HG03521 (cell line): ENCODE data around the gene UBAC2.
A peak's percentile ranks its signal among the peaks of the same experiment; 100 is the strongest.

ENCODE experiments used
- ATAC-seq: cut with Tn5 transposase; IDR thresholded peaks from one replicate; pipeline ENCODE4 v1.9.1; 2021; ENCODE audit warnings: mild to moderate bottlenecking, moderate library complexity; ENCODE audit not compliant: unreplicated experiment

UBAC2 gene

DNA sequence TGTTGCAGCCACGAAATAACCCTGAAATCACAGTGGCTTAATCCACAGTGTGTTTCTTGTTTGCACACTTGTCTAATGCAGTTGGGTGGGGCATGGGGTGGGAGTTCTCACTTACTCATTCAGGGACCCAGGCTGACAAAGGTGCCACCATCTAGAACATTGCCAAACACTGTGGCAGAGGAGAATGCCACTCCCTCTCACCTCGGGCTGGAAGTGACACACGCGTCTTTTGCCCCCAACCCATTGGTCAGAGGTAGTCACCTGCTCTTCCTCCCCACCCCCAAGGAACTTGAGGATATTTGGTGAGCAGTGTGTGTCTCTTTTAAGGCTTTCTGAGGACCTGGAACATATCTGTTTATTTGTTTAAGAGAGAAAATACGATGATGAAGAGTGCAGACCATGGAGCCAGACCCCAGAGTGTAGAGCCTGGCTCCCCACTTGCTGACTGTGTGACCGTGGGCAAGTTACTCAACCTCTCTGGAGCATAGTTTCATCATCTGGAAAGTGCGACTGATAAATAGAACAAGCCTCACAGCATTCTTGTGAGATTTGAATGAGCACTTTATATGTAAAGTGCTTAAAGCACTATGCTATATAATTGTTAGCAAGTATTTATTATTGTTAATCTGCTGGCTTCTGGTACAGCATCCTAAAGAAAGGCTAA, 89.2 kb downstream of the UBAC2 start:
- no peak for ATAC-seq

DNA sequence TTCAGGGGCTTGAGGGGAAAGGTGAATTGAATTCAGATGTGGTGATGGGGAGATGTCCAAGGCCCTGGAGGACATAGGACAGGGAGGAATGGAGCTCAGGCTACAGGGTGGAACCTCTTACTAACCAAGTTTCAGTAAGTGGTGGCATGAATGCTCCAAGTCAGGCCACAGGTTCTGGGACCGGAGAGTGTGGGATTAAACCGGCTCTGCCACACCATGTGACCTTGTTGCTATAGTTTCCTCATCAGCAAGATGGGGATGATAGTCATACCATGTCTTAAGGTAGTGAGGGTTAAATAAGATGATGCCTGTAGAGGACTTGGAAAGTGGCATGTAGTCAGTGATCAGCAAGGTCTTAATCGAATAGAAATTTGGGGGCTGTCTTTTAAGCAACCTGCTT, 90.2 kb downstream of the UBAC2 start:
- no peak for ATAC-seq

DNA sequence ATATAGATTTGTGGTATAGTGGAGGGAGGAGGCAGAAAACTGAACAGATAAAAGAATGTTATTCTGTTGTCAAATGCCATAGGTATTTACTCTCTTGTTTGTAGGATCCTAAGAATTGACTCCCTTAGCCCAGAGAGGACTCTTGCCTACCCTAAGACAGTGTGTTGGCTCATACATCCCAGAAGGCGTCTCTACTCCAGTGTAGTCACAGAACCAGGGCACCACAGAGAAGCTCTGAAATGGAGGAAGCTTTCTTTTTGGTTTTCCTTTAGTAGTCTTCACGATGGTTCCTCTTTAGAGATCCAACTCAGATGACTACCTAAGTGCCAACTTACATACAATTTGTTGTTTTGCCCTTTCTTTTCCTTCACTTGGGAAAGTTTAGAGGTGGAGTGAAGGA, 92.5 kb downstream of the UBAC2 start:
- ATAC-seq, result no peak

DNA sequence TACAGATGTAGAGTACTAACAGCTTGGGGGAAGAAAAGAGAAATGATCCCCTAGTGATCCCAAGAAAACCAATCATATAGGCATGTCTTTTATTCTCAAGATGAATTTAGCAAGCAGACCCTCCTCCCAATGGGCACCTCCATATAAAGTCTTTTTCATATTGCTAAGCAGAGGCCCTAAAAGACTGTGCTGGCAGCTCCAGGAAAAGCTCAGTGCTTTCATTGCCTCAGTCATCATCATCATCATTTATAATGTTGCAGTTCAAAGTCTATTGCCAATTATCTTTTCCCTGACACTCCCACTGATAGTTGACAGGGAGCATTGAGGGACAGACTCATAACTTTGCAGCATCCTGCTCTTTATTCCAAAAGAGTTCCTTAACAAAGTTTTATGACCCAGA, 93.5 kb downstream of the UBAC2 start:
- ATAC-seq, result no peak

DNA sequence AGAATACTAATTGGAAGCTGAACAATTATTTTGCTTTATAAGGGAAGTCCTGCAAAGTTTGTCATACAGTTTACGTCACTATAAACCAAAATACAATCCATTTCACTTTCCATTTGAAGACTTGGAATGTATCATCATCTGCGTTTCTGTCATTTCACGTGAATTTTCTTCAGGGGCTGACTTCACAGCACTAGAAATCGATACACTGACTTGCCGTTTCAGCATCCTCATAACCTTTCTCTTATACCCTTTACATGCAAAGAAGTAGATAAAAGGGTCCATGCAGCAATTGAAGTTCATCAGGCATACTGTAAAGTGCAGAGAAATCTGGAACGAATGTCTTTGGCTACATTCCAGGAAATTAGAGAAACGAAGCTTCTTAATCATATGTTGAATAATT, 94.3 kb downstream of the UBAC2 start:
- no peak for ATAC-seq

DNA sequence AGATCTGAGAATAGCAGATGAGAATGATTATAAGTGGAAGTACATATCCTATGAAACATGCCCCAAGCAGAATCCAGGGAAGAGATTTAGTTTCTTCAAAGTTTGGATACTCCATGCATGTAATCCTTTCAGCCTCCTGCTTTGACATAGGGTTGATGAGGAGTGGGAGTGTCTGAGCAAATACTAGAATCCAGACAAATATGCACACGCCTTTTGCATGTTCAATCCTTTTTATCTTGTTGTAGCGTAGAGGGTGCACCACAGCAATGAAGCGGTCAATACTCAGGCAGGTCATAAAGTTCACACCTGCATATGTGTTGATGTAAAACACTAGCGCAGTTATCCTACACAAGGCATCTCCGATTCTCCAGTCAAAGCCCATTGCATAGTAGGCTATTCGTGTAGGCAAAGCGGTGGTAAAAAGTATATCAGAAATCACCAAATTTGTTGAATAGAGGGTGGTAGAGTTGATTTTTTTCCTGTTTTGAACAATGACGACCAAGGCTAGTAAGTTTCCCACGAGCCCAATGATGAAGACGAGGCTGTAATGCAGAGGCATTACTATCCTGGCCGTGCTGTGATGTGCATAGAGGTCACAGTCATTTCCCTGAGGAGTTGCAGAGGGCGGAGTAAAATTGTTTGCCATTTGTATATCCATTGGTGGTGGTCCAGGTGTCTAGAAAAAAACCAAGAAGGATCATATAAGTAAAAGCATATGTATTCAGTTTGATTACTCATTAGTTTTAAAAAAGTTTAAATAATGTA, 95.0 kb downstream of the UBAC2 start:
- ATAC-seq, result no peak

DNA sequence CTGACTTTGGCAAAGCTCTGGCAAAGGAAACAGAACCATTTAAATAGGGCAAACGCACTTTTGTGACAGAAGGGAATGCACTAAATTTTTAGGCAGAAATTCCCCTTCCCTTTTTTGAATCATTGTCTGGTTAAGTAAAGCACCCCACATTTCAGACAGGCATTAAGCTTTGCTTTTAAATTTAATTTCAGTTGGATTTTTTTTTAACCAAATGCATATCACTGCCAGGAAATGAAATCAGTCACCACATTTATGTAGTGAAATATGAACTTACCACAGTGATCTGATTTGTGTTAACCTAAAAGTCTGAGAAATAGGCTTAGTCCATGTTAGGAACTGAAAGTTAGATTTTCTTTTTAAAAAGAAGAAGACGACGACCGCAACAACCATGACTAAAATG, 95.7 kb downstream of the UBAC2 start:
- ATAC-seq, result no peak

DNA sequence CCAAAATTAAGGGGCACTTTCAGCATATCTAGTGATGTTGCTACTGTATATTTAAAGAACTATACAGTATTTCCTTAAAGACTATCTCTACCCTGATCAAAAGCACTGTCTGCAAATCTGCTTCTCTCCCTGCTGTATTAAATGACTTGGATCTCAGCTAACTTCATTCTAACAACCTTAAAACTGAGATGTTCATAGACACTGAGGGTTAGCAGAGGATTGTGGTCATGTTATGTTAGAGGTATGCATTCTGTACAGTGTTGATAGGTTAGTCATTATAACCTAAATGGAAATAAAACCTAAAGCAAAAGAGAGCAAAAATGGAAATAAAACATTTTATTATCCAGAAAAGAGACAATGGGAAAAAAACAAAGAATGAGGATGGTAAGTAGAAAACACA, 96.7 kb downstream of the UBAC2 start:
- no peak for ATAC-seq

DNA sequence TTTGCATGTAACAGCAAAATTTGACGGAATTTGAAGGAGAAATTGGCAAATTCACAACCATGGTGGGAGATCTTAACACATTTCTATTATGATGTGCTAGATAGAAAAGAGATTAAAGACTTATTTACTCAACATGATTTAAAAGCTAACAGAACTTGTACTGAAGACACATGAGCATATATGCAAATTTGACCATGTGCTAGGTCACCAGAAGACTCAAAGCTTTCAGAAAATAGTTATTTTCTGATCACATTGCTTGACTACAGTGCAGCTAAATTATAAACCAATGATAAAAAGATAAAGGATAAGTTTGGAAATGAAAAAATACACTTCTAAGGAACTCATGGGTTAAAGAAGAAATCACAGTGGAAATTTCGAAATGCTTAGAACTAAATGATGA, 97.4 kb downstream of the UBAC2 start:
- ATAC-seq, result no peak

DNA sequence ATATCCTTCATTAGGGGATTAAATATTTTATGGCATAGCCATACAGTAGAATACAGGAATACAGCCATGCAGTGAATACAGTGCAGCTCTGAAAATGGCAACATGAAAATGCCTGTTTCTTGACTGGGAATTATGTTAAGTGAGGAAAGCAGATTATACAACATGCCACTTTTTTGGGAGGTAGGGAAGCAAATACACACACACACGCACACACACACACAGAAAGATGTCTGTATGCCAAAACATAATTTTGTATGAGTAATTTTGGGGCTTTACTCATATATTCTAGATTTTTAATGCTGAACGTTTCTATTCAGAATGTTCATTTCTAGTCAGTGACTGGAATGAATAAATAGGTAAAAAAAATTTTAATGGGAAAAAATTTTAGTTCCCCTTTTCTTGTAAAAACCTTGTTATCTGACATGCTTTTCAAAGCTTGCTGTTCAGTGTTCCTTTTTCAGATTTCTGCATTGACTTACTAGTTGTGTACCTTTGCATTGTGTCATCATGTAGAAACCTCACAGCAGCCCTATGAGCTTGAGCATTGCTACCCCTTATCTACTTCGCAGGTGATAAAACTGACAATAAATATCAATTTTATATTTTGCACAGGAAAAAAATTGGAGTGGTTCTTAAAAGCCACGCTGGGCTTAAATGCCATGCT, 98.7 kb downstream of the UBAC2 start:
- no peak for ATAC-seq

DNA sequence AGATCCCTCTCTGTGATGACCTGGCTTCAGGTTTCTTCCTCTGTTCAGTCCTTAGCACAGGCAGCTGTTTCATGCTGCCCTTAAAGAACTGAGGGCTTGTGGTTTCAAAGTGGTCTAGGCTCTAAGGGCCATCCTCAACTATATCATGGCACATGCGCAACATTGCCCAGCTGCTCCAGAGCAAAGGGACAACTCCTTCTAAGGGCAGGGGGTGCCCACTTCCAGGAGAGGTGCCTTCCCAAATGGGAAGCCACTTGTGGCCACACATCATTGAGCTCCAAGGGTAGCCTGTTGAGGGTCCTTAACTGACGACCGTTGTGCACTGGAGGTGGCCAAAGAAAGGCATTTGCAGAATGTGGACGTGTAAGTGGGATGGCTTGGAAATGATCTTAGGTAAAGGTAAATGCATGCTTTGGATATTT, 99.3 kb downstream of the UBAC2 start:
- no peak for ATAC-seq

DNA sequence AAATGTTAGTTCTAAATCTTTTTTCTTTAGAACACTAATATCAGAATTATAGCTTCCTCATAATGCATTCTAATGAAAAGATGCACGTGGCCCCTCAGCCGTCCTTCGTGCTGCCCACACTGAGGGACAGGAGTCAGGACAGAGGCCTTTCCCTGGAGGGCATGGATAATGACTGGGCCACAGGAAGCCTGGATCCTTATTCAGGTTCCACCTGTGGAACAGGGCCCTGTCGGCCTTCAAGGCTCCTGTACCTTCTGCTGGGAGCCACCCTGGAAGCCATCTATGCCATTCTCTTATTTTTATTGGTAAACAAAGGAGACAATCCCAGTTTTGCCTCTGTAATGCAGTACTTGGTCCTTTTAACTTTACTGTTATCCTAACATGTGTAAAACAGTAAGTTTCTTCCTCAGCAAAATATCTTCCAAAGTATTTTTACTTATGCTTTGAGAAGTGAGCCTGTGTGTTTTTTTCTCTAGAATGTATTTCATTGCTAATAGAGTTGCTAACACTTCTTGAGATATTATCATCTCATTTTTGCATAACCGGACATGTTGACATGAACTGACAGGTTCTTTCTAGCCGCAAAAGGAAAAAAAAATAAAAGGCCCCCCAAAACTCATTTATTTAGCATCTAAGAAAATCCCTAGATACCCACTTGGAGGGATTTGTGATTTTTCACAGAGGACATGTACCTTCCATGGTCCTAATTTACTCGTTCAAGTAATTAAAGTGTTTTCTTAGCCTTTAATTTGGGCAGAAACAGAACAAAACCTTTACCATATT, 100.6 kb downstream of the UBAC2 start:
- no peak for ATAC-seq

DNA sequence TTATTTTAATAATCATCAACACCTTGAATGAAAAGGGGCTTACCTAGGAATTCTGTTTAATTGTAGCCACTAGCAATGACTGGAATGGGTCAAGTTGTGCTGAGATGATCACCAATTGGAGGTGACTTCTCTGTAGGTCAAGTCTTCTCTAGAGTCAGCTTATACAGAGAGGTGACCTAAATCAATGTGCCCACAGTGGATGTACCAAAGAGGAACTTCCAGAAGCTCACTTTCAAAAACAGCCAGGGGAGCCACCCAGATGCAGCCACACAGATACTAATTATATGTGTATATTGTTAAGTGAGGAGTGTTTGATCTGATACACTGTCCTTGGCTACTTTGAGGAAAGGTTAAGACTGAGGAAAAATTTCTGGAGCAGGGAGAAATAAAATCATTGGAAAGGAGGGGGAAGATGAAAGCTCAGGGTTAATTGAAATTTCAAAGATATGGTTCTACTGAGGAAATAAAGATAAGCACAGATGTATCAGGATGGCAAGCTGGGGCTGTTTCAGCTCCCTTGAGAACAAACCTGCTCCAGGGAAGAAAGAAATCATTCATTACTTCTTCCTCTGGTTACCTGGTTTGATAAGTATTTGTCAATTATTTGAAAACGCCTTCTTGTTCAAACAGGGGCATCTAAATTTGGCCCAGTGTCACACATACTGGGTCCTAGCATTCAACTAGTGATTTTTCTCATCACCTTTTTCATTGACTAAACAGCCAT, 101.4 kb downstream of the UBAC2 start:
- ATAC-seq, result no peak

DNA sequence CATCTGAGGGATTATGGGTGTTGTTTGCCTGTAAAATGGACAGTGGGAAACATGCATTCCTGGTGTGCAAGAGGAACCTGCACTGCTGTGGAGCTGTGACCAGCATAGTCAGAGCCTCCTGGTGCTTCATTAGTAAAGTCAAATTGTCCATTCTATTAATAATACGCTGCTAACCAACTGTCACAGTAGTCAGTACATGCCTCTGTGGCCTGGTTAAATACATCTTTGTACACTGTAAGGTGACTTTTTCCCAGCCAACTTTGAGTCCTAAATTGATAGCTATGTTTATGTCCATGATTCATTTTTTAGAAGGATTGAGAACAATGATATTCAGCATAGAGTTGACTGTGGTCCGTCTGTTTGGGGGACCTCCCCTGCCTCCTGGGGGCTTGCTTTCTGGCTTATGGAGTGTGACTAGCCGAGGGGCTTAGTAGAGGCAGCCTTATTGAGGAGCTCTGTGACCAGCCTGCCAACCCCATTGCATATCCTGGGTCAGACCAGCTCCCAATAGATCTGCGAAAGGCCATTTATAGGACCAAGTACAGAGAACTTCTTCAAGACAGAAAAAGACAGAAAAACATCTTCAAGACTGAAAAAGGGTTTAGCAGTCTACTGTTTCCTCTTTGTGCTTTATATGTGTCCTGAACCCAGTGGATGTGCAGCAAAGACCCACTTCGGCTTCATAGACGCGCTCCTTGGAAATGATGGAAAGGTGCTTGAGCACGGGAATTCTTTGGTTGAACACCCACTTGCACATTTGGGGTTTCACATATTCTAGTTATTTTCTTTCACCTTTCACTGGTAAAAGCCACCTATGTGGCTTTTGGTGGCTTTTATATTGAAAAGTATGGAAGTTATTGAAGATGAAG, 102.2 kb downstream of the UBAC2 start:
- ATAC-seq, result no peak

DNA sequence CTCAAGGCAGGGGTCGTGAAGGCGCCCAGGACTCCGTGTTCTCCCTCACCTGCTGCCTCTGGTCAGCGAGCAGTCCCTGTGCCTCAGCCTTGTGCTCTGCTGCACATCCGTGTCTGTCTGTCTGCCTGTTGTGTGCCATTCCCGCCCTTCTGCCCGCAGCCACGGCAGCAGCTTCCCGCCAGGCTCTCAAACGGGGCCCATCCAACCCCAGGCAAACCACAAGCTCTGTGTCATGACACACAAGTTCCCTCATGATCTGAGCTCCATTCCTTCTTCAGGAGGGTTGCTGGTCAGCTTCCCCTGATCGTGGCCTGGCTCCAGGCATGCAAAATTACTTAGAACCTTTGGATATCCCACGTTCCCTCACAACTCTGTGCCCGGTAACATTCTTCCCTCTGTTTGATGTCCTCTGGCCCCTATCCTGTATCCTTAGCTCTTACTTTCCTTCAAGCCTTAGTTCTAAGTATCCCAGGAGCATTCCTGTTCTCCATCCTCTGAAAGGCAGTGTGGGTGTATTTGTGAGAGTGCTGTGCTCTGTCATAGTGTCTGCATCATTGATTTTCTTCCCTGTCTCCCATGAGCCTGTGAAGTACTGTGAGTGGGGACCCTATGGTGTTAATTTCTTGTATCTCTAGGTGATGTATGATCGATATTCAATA, 103.3 kb downstream of the UBAC2 start:
- no peak for ATAC-seq

DNA sequence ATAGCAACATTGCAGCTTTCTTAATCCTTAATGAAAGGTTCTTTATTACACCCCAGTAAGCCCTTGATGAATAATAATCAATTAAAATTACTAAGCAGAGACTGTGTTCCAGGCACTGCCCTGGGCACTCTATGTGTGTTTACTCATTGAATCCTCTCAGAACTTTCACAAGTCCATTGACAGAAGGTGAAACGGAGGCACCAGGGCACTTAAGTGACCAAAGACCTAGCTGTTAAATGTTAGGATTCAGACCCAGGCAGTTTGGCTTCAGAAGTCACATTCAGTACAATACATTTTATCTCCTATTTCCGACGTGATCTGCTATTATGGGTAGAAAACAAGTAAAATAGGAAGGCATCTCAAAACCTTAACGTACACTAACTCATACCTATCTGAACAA, 103.9 kb downstream of the UBAC2 start:
- ATAC-seq, result no peak

DNA sequence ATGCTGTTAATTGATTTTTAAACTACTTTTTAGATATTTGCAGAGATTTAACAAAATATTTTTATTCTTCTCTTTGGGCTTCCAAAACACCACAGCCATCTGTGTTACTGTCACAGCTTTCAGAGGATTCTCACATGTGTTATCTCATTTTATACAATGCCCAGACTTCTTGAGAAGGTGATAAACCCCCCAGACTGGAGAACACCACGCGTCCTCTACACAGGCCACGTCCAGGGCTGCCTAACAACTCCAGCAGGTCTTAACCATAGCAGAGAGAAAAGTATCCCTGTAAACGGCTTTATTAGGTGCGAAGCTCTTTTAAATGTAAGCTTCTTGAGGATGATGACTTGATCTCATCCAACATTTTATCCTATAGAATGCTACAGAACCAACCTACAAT, 104.5 kb downstream of the UBAC2 start:
- no peak for ATAC-seq

DNA sequence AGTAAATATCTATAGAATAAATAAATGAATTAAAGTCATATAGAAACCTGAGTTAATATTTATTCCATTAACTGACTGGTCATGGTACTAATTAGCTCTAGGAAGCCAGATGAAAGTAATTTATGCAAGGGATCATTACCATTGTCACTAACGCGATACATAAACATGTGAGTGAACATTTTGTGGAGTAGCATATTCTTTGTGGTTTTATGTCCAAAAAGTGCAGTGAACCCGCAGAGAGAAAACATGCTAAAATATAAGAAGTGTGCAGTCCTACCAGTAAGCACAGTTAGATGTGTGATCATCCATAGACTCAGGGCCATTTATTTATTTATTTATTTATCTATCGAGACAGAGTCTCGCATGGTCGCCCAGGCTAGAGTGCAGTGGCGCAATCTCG, 104.9 kb downstream of the UBAC2 start:
- no peak for ATAC-seq

DNA sequence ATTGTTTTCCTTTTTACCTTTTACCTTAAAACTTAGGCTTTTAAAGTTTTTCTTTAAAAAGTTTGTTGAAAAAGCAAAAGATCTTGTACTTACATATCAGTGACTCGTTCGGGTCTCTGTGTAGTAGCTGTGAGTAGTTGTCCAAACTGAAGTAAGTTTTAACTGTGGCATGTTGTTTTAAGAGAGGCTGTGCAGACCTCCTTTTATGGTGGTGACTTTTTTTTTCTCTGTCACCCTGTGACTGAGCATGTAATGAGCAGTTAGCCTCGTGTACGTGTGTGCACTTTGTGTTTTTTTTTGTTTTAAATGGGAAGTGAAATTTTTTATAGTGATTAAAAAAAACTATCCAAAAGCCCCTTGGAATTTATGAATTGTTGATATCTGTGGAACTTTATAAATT, 106.6 kb downstream of the UBAC2 start, which contains the start of gene GPR183:
Gene GPR183, minus strand, starts transcription at position 153 of the 400 bp plus-strand sequence. CDS start 11,254 bp downstream, outside the sequence.
- peak; percentile 55 for ATAC-seq
